NCI-H2171 treated with DMSO at 0.1 percent for 48 hours (cell line): ENCODE measurements around the gene PRR18.

Source experiments
- DNase-seq: peaks from one replicate; lab custom pipeline; 2025; lab: John Stamatoyannopoulos, UW

PRR18 gene

DNA sequence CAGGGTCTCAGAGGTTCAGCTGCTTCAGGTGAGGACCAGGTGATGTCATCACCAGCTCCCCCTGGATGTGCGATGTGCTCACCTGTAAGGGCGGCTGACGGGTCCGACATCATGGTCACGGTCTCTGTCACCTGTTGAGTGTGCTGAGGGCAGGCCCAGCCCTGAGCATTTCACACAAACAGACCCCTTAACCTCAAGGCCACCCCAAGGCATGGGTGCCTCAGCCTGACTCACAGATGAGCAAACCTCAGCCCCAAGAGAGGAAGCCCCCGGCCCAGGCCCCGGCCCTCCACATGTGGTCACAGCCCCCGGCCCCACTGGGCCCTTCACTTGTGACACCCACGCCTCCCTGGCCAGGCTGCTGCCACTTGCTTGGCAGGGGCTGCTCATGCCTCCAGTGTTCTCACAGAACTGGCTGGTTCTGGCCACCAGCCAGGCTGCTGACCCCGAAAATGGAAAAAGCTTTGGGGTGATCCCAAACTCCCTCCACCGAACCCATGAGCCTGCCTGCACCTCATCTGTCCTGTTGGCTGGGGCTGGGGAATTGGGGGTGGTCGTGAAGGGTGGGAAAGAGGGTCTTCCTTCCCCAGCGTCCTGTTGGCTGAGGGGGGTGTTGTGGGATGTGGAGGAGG is 33.3 kb downstream of the PRR18 start:
- no peak for DNase-seq

- no peak for DNase-seq
Measured at GRCh38 chr6:166274163-166274562, 34.0 kb downstream of the PRR18 start.

DNA sequence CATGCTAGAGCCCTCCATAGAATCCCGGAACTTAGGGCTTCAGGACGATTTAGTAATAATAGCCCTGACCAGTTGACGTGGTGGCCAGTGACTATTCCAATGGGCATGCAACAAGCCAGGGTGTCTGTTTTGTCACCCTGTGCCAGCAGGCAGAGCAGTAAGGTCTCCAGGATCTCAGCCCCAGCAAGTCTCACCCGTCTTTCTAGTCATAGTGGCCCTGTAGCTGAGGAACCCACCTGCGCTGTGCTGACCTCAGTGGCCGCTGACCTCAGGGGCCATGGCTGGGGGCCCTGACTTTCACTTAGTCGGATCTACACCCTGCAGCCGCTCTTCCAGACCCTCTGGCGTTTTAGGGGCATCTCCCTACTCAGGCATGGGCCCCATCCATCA is 36.8 kb downstream of the PRR18 start:
- no peak for DNase-seq

DNA sequence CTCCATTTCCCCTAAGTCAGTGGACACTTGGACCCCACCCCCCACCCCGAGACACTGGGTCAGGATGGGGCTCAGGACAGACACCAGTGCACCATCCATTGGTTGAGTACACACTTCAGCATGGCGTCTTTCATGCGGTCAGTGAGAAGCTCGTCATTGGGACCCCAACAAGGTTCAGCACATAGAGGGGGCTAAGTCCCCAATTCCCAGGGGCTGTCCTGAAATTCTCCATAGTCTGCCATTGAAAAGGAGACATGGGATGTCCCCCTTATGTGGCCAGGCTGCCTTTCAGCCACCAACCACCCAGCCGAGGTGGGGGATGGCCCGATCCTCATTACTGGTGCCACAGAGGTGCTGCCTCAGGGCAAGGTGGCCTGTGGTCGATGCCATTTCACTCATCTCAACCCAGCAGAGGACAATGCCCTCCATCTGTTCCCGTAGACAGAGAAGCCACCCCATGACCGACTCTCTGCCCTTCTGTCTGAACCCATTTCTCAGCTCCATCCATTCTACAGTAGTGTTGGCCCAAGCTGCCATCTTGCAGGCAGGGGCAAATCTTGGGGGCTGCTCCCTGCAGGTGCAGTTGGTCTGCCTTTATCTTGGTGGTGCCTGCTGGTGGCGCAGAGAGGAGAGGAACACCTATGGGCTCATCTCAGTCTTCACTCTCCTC is 37.4 kb downstream of the PRR18 start:
- DNase-seq, result no peak

DNA sequence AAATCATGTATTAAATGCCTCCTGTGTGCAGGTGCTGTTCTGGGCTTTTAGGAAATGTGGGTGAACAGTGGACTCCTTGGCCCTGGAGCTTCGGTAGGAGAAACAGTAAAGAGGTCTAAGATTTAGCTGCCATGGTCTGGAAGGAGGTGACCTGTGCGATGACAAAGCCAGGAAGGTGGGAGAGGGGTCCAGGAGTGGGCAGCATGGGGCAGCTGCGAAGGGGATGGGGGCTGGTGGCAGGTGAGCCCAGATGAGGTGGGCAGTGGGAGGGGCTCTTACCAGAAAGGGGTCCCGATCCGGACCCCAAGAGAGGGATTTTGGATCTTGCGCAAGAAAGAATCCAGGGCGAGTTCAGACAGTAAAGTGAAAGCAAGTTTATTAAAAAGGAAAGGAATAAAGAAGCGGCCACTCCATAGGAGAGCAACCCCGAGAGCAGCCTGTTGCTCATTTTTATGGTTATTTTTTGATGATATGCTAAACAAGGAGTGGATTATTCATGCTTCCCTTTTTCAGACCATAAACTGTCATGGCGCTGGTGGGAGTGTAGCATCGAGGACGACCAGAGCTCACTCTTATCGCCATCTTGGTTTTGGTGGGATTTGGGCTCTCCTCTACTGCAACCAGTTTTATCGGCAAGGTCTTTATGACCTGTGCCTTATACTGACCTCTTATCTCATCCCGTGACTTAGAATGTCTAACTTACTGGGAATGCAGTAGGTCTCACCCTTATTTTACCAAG is 38.7 kb downstream of the PRR18 start:
- DNase-seq, result no peak

DNA sequence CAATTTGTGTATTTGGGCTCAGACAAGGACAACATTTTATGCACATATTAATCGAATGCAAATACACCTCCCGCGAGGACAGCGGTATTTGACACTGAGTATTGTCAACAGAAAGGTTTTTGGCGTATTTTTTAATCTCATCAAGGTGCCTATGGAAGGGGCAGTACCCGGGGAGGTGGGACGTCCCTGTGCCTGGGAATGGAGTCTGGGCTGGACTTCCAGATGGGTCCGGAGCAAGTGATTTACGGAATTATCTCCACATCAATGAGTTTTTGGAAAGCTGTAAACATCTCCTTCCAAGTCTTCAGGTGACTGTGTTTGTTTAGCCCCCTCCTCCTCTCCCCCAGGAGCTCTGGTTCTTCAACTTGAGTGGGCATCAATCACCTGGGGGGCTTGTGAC is 39.8 kb downstream of the PRR18 start:
- DNase-seq, result no peak

DNA sequence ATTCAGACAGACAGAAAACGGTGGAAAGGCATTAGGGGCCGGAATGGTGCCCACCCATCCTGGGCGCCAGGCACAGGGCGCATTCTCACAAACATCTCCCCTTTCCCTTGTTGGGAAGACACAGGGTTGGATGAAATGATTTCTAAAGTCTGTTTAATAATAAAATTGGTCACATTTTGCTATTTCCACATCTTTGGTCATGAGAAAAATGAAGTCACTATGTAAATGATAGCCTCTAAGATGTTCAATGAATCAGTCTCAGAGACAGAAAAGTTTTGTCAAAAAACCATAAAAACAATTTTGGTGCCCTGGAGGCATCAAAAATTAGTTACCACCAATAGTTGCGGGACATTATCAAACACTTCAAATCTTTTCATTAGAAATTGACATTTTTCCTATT is 40.7 kb downstream of the PRR18 start:
- DNase-seq, result no peak

GRCh38 chr6:166266336-166266735 is 41.9 kb downstream of the PRR18 start:
- DNase-seq, result no peak

- no peak for DNase-seq
Measured at GRCh38 chr6:166262743-166263515, 45.3 kb downstream of the PRR18 start.

DNA sequence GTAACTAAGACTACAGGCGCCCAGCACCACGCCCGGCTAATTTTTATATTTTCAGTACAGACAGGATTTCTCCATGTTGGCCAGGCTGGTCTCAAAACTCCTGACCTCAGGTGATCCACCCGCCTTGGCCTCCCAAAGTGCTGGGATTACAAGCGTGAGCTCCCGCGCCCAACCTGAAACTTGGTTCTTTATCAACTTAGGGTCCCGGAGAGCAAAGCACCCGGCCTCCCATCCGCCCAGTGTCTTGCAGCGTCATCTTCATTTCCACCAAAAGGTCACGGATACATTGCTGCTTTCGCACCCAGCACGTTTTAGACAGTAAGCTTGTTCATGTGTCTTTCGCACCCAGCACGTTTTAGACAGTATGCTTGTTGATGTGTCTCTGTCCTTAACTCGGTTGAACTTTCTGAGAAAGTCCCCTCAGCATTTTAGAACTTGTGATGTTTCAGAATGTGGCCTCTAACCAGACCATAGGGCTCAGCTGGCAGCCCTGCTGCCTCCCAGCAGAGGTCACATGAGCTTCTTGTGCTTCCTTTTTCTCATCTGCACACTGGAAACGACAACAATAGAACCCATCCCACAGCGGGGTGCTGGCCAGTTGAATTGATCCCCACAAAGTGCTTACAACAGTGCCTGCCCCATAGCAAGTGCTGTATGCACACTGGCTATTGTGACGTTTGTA is 48.8 kb downstream of the PRR18 start:
- no peak for DNase-seq

- no peak for DNase-seq
Measured at GRCh38 chr6:166258854-166259276, 49.3 kb downstream of the PRR18 start.

- DNase-seq, result no peak
Measured at GRCh38 chr6:166257911-166258318, 50.3 kb downstream of the PRR18 start.
